GM13976 (cell line): ENCODE measurements around the gene TVP23C.

Experiments used
- DNase-seq: peaks from one replicate; pipeline ENCODE4 v3.0.0; 2012; ENCODE audit warnings: low spot score
- CTCF ChIP-seq: IDR thresholded peaks from 2 replicates; pipeline ENCODE4 v1.5.1; 2012; ENCODE audit warnings: borderline replicate concordance, mild to moderate bottlenecking; ENCODE audit not compliant: insufficient read depth; ENCODE audit errors: extremely low read depth, missing control alignments, control extremely low read depth
- in situ Hi-C: fragments of 300-500 bp; cut with MboI; formaldehyde crosslinking; loops from one replicate; pipeline ENCODE4 v1.12.0; 2022; ENCODE audit warnings: low sequenced_read_pairs, mixed read lengths, inconsistent platforms; ENCODE audit not compliant: unreplicated experiment

The TVP23C gene

GRCh38 chr17:15452746-15453145, 110.5 kb downstream of the TVP23C start:
- no peak for TF ChIP-seq CTCF
- DNase-seq = no peak
- in situ Hi-C loops = no loop called here
